Upper lobe of left lung (tissue), 6 donors: ENCODE results near the gene GTPBP6. TPM values are rescaled to one million over a fixed set of nuclear protein-coding genes. Genes with fewer than 3 reads are reported as not detected.

Experiments used
- ATAC-seq, 2 donors: fragments of 200-7000 bp; cut with Tn5 transposase; one replicate each; pipeline ENCODE4 v1.9.1; 2022; ENCODE audit warnings: mild to moderate bottlenecking in 2 of 2, moderate library complexity in 2 of 2; ENCODE audit not compliant: low FRiP score in 2 of 2
- DNase-seq, 2 donors: peaks; one replicate each; pipeline ENCODE4 v3.0.0-alpha.2; 2019 to 2020
- H3K27ac ChIP-seq, 4 donors: fragments of 200-600 bp; sonication (generic); one replicate each; pipeline ENCODE4 v1.5.1; 2016 to 2019
- H3K27me3 ChIP-seq, 4 donors: fragments of 200-600 bp; sonication (generic); one replicate each; pipeline ENCODE4 v1.5.1; 2017 to 2019
- H3K36me3 ChIP-seq, 4 donors: fragments of 200-600 bp; sonication (generic); one replicate each; pipeline ENCODE4 v1.5.1; 2016 to 2019
- H3K4me1 ChIP-seq, 4 donors: fragments of 200-600 bp; sonication (generic); one replicate each; pipeline ENCODE4 v1.5.1; 2018 to 2019
- H3K4me3 ChIP-seq, 4 donors: fragments of 200-600 bp; sonication (generic); one replicate each; pipeline ENCODE4 v1.5.1; 2017 to 2019; ENCODE audit warnings: mild to moderate bottlenecking in 2 of 4, moderate library complexity in 1 of 4
- H3K9me3 ChIP-seq, 4 donors: fragments of 200-600 bp; sonication (generic); one replicate each; pipeline ENCODE4 v1.5.1; 2018 to 2019
- EP300 ChIP-seq, 4 donors: sonication (generic); formaldehyde crosslinking; IDR thresholded peaks; one replicate each; pipeline ENCODE4 v1.5.1; 2017; ENCODE audit warnings: antibody characterized with exemption in 4 of 4, control low read depth in 2 of 4
- POLR2A ChIP-seq, 4 donors: fragments of 450-650 bp; IDR thresholded peaks; one replicate each; pipeline ENCODE4 v1.5.1; 2016 to 2017; ENCODE audit warnings: antibody characterized with exemption in 4 of 4, mild to moderate bottlenecking in 2 of 4
- POLR2AphosphoS5 ChIP-seq, 2 donors: sonication (generic); formaldehyde crosslinking; IDR thresholded peaks; one replicate each; pipeline ENCODE4 v1.5.1; 2017; ENCODE audit warnings: antibody characterized with exemption in 2 of 2
- WGBS, 2 donors: methylation state at CpG; one replicate each; pipeline ENCODE4 v1.1.5; 2017 to 2018; 5-methylcytosine and 5-hydroxymethylcytosine counted together
- total RNA-seq, 6 donors: library from RNA; depleted of rRNA in 4 of 6; stranded (reverse); fragments of >200 nt in 4 of 6; gene quantifications; one replicate each; pipeline versions ENCODE4 v1.1.0 to v1.2.1, GENCODE V29; 2016 to 2021
- TF ChIP-seq, protein P1 (sequence below), 6 experiments: fragments of 450-650 bp in 4 of 6; fragments of 200-600 bp in 2 of 6; sonication (generic) in 2 of 6; IDR thresholded peaks; one replicate each; pipeline ENCODE4 v1.5.1; 2016 to 2019; ENCODE audit warnings: antibody characterized with exemption in 6 of 6
- donor health status: DM: no; HTN: no; CAD: no; lungs with moderate emphysema.
- donor health status: DM: no; HTN: yes; CAD: no; lungs with severe emphysema.

GTPBP6 gene
- total RNA-seq, 6 donors from 2014 or later = 34.6 to 69.9 (median 61.0) TPM

DNA sequence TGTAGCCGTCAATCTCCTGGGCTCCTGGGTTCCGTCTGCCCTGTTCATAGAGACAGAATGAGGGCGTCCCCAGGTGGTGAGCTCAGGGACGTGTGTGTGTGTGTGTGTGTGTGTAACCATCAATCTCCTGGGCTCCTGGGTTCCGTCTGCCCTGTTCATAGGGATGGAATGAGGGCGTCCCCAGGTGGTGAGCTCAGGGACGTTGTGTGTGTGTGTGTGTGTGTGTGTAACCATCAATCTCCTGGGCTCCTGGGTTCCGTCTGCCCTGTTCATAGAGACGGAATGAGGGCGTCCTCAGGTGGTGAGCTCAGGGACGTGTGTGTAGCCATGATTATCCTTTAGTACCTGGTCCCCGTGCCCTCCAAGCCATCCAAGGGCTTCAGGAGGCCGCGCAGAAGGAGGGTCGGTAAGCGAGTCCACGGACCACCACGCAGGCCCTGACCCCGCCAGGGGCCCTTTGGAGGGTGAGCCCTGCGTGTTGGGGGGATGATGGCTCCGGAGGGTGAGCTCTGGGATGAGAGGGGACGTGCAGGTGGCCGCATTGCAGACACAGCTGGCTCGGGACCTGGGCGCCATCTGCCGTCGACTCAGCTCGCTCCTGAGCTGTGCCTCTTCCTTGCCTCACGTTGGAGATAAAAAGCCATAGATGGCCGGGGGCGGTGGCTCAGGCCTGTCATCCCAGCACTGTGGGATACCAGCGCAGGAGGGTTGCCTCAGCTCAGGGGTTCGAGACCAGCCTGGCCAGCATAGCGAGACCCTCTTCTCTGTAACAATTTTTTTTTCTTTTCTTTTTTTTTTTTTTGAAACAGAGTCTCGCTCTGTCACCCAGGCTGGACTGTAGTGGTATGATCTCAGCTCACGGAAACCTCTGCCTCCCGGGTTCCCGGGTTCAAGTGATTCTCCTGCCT lies 5.4 kb upstream of the GTPBP6 start:
- WGBS, 2 donors = 43 to 71% methylated on average over 19 to 32 of the region's 38 CpGs
- DNase-seq (peak; percentile 58 to 71), ATAC-seq (peak; percentile 9 to 30)
- Histone ChIP-seq H3K9me3 (no peaks in the 10 kb centered on the region), H3K4me1 (peaks cover 14 to 25% (median 19%) of the 10 kb centered on the region in 4 donors), H3K4me3 (no peak overlapping the region), H3K36me3 (no peaks in the 10 kb centered on the region), H3K27ac (no peak overlapping the region), H3K27me3 (no peaks in the 10 kb centered on the region)
- TF ChIP-seq POLR2A (IDR thresholded peaks at IDR 0.05) (no peak), EP300 (IDR thresholded peaks at IDR 0.05) (no peak), POLR2AphosphoS5 (IDR thresholded peaks at IDR 0.05) (no peak)
- TF ChIP-seq, protein P1, sequence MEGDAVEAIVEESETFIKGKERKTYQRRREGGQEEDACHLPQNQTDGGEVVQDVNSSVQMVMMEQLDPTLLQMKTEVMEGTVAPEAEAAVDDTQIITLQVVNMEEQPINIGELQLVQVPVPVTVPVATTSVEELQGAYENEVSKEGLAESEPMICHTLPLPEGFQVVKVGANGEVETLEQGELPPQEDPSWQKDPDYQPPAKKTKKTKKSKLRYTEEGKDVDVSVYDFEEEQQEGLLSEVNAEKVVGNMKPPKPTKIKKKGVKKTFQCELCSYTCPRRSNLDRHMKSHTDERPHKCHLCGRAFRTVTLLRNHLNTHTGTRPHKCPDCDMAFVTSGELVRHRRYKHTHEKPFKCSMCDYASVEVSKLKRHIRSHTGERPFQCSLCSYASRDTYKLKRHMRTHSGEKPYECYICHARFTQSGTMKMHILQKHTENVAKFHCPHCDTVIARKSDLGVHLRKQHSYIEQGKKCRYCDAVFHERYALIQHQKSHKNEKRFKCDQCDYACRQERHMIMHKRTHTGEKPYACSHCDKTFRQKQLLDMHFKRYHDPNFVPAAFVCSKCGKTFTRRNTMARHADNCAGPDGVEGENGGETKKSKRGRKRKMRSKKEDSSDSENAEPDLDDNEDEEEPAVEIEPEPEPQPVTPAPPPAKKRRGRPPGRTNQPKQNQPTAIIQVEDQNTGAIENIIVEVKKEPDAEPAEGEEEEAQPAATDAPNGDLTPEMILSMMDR (IDR thresholded peaks at IDR 0.05) = no peak

DNA sequence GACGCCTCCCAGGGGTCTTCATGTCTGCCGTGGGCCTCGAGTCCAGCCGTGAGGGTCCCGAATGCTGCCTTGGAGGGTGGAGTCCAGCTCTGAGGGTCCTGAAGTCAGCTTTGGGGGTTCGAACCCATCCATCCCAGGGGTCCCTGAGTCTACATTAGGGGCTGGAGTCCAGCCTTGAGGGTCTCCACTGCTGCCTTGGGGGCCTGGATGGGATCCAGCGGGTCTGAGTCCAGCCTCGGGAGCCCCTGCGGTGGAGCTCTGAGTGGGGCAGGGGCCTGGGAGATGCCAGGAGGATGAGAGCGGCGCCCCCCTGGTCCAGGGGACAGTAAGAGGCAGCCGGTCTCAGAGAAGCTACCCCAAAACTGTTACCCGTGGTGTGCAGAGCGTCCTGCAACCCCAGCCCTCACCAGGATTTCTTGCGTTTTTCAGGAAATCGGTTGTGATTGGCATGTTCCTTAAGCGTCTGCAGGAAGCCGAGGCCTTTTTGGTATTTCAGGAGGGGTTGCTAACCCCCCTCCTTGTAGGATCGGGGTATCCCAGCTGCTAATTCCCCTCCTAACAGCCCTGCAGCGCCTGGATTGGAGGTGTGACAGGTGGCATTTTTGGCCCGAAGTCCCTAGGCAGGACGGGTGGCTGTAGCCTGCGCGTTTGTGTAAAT lies 1.7 kb upstream of the GTPBP6 start:
- Histone ChIP-seq H3K4me3 (peak overlapping the region; percentile 91 to 99 (median 95)), H3K27ac (peak overlapping the region in 2 of 4 donors; percentile 90 to 97), H3K36me3 (peaks cover 0 to 7% (median 4%) of the 10 kb centered on the region in 4 donors), H3K4me1 (peaks cover 14 to 40% (median 19%) of the 10 kb centered on the region in 4 donors), H3K27me3 (no peaks in the 10 kb centered on the region), H3K9me3 (no peaks in the 10 kb centered on the region)
- DNase-seq (peak in 1 of 2 donors; percentile 20), ATAC-seq (no peak)
- 4 to 7% methylated on average over 18 to 19 of the region's 24 CpGs for WGBS, 2 donors
- TF ChIP-seq POLR2A (IDR thresholded peaks at IDR 0.05) (no peak), POLR2AphosphoS5 (IDR thresholded peaks at IDR 0.05) (no peak), EP300 (IDR thresholded peaks at IDR 0.05) (no peak)

DNA sequence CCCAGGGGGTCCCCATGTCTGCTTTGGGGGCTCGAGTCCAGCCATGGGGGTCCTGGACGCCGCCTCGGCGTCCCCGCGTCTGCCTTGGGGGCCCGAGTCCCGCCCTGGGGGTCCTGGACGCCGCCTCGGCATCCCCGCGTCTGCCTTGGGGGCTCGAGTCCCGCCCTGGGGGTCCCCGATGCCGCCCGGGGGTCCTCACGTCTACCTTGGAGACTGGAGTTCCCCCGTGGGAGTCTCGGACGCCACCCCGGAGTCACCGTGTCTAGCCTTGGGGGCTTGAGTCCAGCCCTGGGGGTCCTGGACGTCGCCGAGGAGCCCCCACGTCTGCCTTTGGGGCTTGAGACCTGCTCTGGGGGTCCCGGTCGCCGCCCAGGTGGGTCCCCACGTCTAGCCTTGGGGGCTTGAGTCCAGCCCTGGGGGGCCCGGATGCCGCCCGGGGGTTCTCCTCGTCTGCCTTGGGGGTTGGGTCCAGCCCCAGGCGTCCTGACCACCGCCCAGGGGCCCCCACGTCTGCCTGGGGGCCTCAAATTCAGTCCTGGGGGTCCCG lies 1.1 kb upstream of the GTPBP6 start:
- Histone ChIP-seq H3K9me3 (no peaks in the 10 kb centered on the region), H3K27me3 (no peaks in the 10 kb centered on the region), H3K4me1 (peaks cover 14 to 40% (median 19%) of the 10 kb centered on the region in 4 donors), H3K36me3 (peaks cover 0 to 13% (median 10%) of the 10 kb centered on the region in 4 donors), H3K4me3 (peak overlapping the region; percentile 91 to 99 (median 95)), H3K27ac (peak overlapping the region; percentile 84 to 98 (median 94))
- DNase-seq (peak; percentile 24 to 89), ATAC-seq (no peak)
- WGBS, 2 donors = 0% methylated on average over 12 of the region's 41 CpGs; no CpG with 5 or more reads in 1 of the 2 donors
- no peak for TF ChIP-seq EP300 (IDR thresholded peaks at IDR 0.05)
- TF ChIP-seq, protein P1 (IDR thresholded peaks at IDR 0.05) = no peak

DNA sequence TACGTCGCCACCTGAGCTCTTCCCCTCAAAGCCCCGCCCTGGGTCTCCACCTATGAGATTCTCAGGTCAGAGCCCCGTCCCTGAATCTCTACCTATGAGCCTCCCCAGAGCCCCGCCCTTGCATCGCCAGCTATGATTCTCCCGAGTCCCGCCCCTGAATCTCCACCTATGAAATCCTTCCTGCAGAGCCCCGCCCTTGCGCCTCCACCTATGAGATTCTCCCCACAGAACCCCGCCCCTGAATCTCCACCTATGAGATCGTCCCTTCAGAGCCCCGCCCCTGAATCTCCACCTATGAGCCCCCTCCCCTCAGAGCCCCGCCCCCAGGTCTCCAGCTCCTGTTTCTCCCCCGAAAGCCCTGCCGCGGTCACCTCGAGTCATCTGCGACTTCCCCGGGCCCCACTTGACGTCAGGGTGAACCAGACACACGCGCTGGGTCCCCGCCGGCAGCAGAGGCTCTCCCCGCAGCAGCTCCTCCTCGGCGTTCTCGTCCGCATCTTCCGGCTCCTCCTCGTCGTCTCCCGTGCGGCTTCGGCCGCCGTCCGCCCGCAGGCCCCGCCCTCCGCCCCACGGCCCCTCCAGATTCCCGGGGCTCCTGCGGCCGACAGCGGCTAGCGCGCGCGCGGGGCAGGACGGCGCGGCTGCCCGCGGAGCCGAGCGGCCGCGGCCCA lies 393 bp downstream of the GTPBP6 start:
- Histone ChIP-seq H3K4me1 (peaks cover 14 to 34% (median 18%) of the 10 kb centered on the region in 4 donors), H3K36me3 (peaks cover 5 to 26% (median 19%) of the 10 kb centered on the region in 4 donors), H3K27ac (peak overlapping the region; percentile 92 to 98 (median 96)), H3K9me3 (no peaks in the 10 kb centered on the region), H3K4me3 (peak overlapping the region; percentile 75 to 99 (median 94)), H3K27me3 (no peaks in the 10 kb centered on the region)
- 1 to 2% methylated on average over 19 to 45 of the region's 61 CpGs for WGBS, 2 donors
- peak in 1 of 2 donors; percentile 97 for DNase-seq
- peak; percentile 89 to 93 for ATAC-seq
- TF ChIP-seq POLR2A (IDR thresholded peaks at IDR 0.05) (peak in 2 of 4 donors; percentile 68 to 91), EP300 (IDR thresholded peaks at IDR 0.05) (no peak), POLR2AphosphoS5 (IDR thresholded peaks at IDR 0.05) (peak in 1 of 2 donors; percentile 35)
- TF ChIP-seq, protein P1 (IDR thresholded peaks at IDR 0.05) = peak in 1 of 6 experiments; percentile 23
